Fibroblast of villous mesenchyme (primary cell): ENCODE measurements around the gene TXNDC9. TPM values are rescaled to one million over a fixed set of nuclear protein-coding genes. Genes with fewer than 3 reads are reported as not detected.
"Not testable (repeated sequence)": the region's sequence is repeated elsewhere in the genome, so short reads cannot be mapped to it uniquely, and the experiment has no call there.

Source experiments
- DNase-seq: peaks from one replicate; pipeline ENCODE4 v3.0.0-alpha.2; 2010; ENCODE audit warnings: low read depth
- H3K4me3 ChIP-seq: 2 replicates; pipeline ENCODE4 v1.5.1; 2011; ENCODE audit warnings: low read depth, mild to moderate bottlenecking, low read length
- total RNA-seq: library from RNA; depleted of rRNA; stranded (reverse); fragments of >200 nt; gene quantifications from 2 replicates; pipeline ENCODE4 v1.2.3, GENCODE V29; 2012
- TF ChIP-seq, protein P1 (sequence below): IDR thresholded peaks from 2 replicates; pipeline ENCODE4 v1.5.1; 2012; ENCODE audit warnings: low read depth, mild to moderate bottlenecking, low read length; ENCODE audit not compliant: insufficient read depth

Gene TXNDC9
- total RNA-seq, 1 donor: 115 TPM

DNA sequence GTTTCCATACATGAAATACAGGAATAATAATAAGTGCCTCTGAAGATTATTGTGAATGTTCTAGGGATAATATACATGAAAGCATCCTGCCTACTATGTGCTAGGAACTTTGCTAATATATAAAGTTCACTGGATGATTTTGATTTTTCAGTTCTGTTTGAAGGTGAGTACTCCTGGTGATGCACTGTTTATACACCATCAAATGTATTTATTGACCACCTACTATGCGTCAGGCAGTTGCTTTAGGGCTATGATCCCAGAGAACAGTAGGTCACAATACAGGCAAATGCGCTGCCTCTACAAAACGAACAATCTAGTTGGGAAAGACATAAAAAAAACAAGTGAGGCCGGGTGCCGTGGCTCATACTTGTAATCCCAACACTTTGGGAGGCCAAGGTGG, 10.7 kb downstream of the TXNDC9 start:
- TF ChIP-seq, protein P1, sequence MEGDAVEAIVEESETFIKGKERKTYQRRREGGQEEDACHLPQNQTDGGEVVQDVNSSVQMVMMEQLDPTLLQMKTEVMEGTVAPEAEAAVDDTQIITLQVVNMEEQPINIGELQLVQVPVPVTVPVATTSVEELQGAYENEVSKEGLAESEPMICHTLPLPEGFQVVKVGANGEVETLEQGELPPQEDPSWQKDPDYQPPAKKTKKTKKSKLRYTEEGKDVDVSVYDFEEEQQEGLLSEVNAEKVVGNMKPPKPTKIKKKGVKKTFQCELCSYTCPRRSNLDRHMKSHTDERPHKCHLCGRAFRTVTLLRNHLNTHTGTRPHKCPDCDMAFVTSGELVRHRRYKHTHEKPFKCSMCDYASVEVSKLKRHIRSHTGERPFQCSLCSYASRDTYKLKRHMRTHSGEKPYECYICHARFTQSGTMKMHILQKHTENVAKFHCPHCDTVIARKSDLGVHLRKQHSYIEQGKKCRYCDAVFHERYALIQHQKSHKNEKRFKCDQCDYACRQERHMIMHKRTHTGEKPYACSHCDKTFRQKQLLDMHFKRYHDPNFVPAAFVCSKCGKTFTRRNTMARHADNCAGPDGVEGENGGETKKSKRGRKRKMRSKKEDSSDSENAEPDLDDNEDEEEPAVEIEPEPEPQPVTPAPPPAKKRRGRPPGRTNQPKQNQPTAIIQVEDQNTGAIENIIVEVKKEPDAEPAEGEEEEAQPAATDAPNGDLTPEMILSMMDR: no peak
- no peak overlapping the region for H3K4me3 ChIP-seq
- no peak for DNase-seq

DNA sequence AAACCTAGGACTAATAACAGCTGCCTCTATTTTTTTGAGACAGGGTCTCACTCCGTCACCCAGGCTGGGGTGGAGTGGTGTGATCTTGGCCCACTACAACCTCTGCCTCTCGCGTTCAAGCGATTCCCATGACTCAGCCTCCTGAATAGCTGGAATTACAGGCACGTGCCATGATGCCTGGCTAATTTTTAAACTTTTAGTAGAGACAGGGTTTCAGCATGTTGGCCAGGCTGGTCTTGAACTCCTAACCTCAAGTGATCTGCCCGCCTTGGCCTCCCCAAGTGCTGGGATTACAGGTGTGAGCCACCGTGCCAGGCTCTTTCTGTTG, 18.3 kb downstream of the TXNDC9 start:
- not testable (repeated sequence) for DNase-seq, H3K4me3 ChIP-seq

DNA sequence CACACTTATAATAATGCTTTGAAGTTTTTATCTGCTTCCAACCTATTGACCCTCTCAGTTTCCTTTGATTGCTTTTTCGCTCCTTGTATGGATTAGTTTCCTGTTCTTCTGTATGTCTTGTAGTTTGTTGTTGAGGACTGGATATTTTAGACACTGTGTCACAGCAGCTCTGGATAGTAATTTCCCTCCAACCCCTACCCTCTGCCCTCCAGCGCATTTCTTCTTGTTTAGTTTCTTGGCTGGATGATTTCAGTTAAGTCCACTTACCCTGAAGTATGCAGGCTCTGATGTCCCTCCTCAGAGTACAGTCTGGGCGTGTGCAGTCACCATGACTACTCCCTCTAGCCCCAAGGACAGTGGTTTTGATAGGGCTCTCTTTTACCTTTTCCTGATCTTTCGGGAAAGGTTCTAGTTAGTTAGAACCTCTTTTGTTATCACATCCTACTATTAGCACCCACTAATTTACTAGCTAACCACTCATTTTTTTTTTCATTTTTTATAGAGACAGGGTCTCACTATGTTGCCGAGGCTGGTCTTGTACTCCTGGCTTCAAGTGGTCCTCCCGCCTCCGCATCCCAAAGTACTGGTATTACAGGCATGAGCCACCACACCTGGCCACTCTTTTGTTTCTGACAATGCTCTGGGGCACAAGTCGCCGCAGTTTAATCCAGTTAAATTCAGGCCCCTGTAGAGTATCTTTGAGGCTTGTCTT, 18.8 kb downstream of the TXNDC9 start:
- no peak for DNase-seq
- TF ChIP-seq, protein P1: no peak
- no peak overlapping the region for H3K4me3 ChIP-seq

DNA sequence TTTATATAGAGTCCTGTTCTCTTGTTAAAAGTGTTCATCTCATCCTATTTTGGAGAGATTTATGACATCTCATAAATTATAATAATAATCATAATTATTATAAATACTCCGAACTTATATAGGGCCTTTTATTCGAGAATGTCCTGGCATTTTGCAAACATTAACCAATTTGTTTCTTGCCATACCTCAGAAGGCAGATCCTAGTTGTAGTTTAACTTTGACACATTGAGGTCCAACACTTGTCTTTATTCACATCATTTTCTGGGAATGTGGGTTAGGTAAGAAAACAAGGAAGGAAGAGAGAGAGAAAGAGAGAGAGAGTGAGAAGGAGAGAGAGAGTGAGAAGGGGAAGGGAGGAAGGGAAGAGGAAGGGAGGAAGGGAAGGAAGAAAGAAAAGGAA, 35.0 kb downstream of the TXNDC9 start, which contains the start of gene LYG1:
LYG1 (minus strand) TSS at position 101 of the 400 bp plus-strand sequence. CDS start 5,527 bp downstream, outside the sequence.
- not testable (repeated sequence) for DNase-seq, H3K4me3 ChIP-seq

DNA sequence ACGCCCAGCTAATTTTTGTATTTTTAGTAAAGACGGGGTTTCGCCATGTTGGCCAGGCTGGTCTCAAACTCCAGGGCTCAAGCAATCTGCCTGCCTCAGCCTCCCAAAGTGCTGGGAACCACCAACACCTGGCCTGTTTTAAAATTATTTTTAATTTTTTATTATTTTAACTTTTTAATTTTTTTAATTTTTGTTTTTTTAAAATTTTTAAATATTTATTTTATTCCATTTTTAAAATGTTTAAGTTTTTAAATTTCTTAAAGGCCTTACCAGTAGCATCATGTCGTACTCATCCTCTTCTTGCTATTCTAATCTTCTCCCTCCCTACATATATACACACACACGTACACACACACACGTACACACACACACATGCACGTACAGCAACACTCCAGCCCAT, 36.6 kb downstream of the TXNDC9 start:
- no peak for DNase-seq
- no peak overlapping the region for H3K4me3 ChIP-seq
- TF ChIP-seq, protein P1: no peak

DNA sequence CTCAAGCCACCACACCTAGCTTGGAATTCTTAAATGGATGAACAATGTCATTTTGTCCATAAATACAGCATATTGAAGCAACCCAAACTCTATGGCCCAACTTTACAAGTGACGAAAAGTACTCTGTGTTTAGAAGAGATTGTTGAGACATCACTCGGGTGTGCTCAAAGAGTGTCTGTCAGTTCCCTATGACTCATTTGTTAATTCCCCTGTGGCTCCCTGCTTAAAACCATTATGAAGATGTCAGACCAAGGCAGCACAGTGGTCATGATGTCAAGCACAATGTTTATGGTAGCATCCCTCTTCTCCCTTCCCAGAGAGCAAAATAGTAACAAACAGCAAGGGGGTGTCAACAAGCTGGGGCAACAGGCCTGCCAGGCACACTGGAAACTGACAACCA, 38.1 kb downstream of the TXNDC9 start:
- H3K4me3 ChIP-seq: no peak overlapping the region
- peak; percentile 49 for DNase-seq
- TF ChIP-seq, protein P1: no peak

DNA sequence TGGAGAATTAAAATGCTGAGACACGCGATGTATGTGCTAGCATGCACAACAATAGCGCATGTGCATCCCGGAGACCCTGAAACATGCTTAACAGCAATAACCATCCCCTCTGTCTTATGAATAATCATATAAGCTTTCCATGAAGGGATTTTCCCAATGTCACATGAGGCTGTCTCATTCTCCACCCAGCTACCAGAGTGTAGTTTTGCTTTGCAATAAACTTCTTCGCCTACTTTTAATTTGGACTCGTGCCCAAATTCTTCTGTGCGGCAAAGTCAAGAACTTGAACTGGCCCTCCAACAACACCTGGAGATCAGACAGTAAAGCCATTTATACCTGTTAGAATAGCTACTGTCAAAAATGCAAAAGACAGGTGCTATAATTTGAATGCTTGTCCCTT, 50.6 kb downstream of the TXNDC9 start:
- no peak for DNase-seq
- no peak overlapping the region for H3K4me3 ChIP-seq
- TF ChIP-seq, protein P1: no peak

DNA sequence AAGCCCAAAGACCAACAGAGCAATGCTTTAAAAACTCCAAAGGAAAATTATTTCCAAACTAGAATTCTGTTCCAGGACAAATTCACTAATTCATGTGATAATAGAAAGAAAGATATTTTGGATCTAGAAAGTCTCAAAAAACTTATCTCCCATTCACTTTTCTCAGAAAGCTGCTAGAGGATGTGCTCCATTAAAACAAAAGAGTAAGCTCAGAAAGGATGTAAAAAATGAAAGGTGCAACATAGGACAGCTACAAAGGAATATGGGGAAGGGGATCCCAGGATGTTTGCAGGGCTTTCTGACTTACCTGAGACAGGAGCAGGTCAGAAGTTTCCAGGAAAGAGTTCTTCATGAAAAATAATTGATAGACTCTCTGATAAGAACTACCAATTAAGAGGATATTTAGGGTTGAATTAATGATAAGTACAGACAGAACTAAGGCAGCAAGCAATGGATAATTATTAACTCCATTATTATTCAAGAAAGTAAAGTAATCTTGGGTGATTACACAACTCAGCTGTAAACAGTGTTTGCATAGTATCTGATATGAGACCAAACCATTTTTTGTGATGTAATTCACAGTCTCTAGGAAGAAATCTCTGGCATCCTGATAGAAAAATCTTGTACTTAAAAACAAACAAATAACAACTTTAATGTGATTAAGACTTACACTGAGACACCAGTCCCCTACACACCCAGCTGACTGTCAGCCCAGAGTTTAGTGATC, 56.0 kb downstream of the TXNDC9 start:
- no peak overlapping the region for H3K4me3 ChIP-seq
- TF ChIP-seq, protein P1: no peak
- DNase-seq: peak; percentile 56
